Aorta (tissue), 5 donors: ENCODE data around the gene RPS6KA2. TPM values are rescaled to one million over a fixed set of nuclear protein-coding genes. Genes with fewer than 3 reads are reported as not detected.
A peak's percentile ranks its signal among the peaks of the same experiment; 100 is the strongest.

Source experiments
- ATAC-seq: fragments of 200-7000 bp; cut with Tn5 transposase; one replicate; pipeline ENCODE4 v1.9.1; 2022; ENCODE audit warnings: moderate library complexity; ENCODE audit not compliant: low FRiP score
- DNase-seq, 2 donors: peaks; one replicate each; pipeline ENCODE4 v3.0.0-alpha.2; 2020
- H3K27ac ChIP-seq, 2 donors: one replicate each; pipeline ENCODE4 v1.5.1; 2013; ENCODE audit warnings: low read length in 2 of 2, mild to moderate bottlenecking in 2 of 2, moderate library complexity in 2 of 2, control low read depth in 1 of 2, inconsistent platforms in 1 of 2, low read depth in 1 of 2
- H3K27me3 ChIP-seq, 2 donors: one replicate each; pipeline ENCODE4 v1.6.1; 2013; ENCODE audit warnings: control low read depth in 1 of 2, low read length in 1 of 2, mild to moderate bottlenecking in 1 of 2, moderate library complexity in 1 of 2; ENCODE audit not compliant: insufficient read depth in 2 of 2, control insufficient read depth in 1 of 2
- H3K36me3 ChIP-seq, 2 donors: one replicate each; pipeline ENCODE4 v1.6.1; 2013; ENCODE audit warnings: control low read depth in 1 of 2, low read length in 1 of 2, mild to moderate bottlenecking in 1 of 2; ENCODE audit not compliant: insufficient read depth in 2 of 2, control insufficient read depth in 1 of 2
- H3K4me1 ChIP-seq, 2 donors: one replicate each; pipeline ENCODE4 v1.6.1; 2013; ENCODE audit warnings: low read length in 2 of 2, control low read depth in 1 of 2, mild to moderate bottlenecking in 1 of 2, moderate library complexity in 1 of 2; ENCODE audit not compliant: insufficient read depth in 2 of 2, control insufficient read depth in 1 of 2
- H3K4me3 ChIP-seq, 2 donors: one replicate each; pipeline ENCODE4 v1.5.1; 2013; ENCODE audit warnings: low read length in 2 of 2, control low read depth in 1 of 2, mild to moderate bottlenecking in 1 of 2
- H3K9me3 ChIP-seq: one replicate; pipeline ENCODE4 v1.6.1; 2013; ENCODE audit warnings: mild to moderate bottlenecking, low read length; ENCODE audit not compliant: control insufficient read depth
- WGBS, 2 donors: extraction: QIAGEN DNeasy Blood & Tissue Kit; methylation state at CpG; one replicate each; pipeline ENCODE4 v1.1.7; 2013; 5-methylcytosine and 5-hydroxymethylcytosine counted together
- intact Hi-C, 2 donors: fragments of 100-400 bp; cut with DNase I; formaldehyde crosslinking; loops; one replicate each; pipeline versions ENCODE4 v1.14.2 to v1.15.0; 2022
- polyA plus RNA-seq, 2 donors: library from polyadenylated mRNA; stranded (reverse); fragments of 200-250 nt; gene quantifications; one replicate each; pipeline ENCODE4 v1.2.3, GENCODE V29; 2013
- total RNA-seq, 2 donors: library from RNA; stranded (reverse); fragmentation: NEBNext Ultra II Directional; extraction: Animal tissue kit (Norgen Biotek cat#: 25700); gene quantifications; one replicate each; pipeline ENCODE4 v1.2.1, GENCODE V29; 2021
- donor health status: healthy with polysubstance abuse.
- donor health status: Bipolar disorder and iron deficiency.
- donor health status: DM: no; HTN: no; CAD: no.
- donor health status: DM: no; HTN: no; CAD: no.
- donor health status: DM: yes; HTN: yes; CAD: no.

RPS6KA2 gene
- total and polyA plus RNA-seq, 4 donors: 24.5 to 52.7 (median 37.3) TPM

DNA sequence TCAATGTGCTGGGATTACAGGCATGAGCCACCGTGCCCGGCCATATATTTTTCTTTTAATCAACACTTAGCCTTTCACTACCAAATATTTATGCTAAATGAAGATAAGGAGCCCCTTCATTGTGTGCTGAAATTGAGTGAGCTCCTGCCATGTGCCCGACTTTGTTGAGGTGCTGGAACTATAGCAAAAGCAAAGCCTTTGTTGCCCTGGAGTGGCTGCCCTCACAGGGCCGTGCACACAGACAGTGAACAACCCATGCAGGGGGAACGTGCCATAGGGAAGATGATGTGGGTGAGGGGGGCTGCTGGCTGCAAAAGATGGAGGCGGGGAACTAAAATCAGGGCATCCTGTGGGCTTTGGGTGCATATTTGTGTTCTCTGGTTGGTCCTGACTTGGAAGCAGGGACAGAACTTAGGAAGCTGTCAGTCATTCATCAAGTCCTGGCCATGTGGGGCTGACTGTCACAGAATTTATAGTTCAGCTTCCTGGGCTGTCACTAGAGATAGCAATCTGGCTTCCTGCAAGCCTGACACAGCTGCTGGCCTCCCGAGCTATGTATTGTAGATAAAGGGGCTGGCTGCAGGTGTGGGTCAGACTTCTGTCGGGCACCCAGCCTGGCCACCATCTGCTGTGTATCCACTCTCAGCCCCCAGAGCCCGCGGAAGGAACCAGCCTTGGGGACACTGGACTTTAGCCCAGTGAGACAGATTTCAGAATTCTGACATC, 187.5 kb downstream of the RPS6KA2 start:
- ATAC-seq: no peak

DNA sequence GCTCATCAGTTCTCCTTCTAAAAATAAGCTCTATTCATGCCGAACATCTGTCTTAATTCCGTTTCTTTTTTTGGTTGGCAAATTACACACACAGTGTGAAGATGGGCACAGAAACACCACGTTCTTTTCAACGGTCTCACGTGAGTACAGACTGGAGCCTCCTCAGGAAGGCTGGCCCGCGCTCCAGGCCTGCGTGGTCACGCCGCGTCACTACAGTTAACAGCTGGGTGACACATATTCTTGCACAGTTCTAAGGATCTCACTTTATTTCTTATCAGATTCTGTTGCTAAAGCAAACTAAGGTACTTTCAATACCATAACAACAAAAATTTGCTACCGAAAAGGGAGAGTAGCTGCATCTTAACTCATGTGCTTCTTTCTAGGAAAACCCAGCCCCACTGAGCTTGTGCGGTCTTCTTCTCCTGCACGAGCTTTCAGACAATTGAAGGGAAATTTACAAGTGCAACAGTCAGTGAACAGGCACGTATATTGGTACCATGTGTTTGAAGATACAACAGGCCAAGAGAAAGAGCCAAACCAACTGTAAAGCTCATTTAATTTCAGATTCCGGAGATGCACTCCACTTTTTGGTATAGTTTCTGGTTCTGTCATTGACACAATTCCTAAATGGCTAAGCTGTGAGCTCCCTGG, 188.7 kb downstream of the RPS6KA2 start:
- Histone ChIP-seq H3K4me3 (no peak overlapping the region), H3K36me3 (no peaks in the 10 kb centered on the region), H3K27ac (no peak overlapping the region), H3K4me1 (no peaks in the 10 kb centered on the region), H3K27me3 (no peaks in the 10 kb centered on the region), H3K9me3 (no peaks in the 10 kb centered on the region)
- DNase-seq (no peak), ATAC-seq (no peak)
- 93 to 94% methylated on average over 16 of the region's 16 CpGs for WGBS, 2 donors
- intact Hi-C loops: no loop called here

More for the DNA sequence above, 187.5 kb downstream of the RPS6KA2 start:
- no peak overlapping the region for H3K27ac ChIP-seq
- no peaks in the 10 kb centered on the region for H3K27me3 ChIP-seq
- H3K9me3 ChIP-seq: no peaks in the 10 kb centered on the region
- 73 to 74% methylated on average over 10 of the region's 10 CpGs for WGBS, 2 donors
- no peak overlapping the region for H3K4me3 ChIP-seq
- no peak for DNase-seq
- intact Hi-C loops: no loop called here
- no peaks in the 10 kb centered on the region for H3K36me3 ChIP-seq
- no peaks in the 10 kb centered on the region for H3K4me1 ChIP-seq

DNA sequence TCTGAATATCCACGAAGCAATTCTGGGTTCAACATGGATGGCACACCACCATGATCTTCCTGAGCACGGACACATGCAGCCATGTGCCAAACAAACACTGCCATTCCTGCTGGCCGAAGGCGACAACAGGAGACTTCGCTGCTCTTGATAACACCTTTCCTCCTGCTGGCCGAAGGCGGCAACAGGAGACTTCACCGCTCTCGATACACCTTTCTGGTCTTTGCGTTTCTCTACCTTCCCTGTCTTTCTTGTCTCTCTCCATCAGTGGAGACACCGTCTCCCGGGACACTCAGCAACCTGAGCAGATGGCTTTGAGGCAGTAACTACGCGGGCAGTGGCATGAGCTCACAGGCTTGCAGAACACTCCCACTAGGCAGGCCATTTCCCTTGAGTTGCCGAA, 189.4 kb downstream of the RPS6KA2 start:
- no peak for ATAC-seq
- Histone ChIP-seq H3K36me3 (no peaks in the 10 kb centered on the region), H3K27ac (no peak overlapping the region), H3K4me1 (no peaks in the 10 kb centered on the region), H3K9me3 (no peaks in the 10 kb centered on the region), H3K4me3 (no peak overlapping the region), H3K27me3 (no peaks in the 10 kb centered on the region)
- intact Hi-C loops: no loop called here
- 91 to 95% methylated on average over 15 of the region's 15 CpGs for WGBS, 2 donors
- no peak for DNase-seq

DNA sequence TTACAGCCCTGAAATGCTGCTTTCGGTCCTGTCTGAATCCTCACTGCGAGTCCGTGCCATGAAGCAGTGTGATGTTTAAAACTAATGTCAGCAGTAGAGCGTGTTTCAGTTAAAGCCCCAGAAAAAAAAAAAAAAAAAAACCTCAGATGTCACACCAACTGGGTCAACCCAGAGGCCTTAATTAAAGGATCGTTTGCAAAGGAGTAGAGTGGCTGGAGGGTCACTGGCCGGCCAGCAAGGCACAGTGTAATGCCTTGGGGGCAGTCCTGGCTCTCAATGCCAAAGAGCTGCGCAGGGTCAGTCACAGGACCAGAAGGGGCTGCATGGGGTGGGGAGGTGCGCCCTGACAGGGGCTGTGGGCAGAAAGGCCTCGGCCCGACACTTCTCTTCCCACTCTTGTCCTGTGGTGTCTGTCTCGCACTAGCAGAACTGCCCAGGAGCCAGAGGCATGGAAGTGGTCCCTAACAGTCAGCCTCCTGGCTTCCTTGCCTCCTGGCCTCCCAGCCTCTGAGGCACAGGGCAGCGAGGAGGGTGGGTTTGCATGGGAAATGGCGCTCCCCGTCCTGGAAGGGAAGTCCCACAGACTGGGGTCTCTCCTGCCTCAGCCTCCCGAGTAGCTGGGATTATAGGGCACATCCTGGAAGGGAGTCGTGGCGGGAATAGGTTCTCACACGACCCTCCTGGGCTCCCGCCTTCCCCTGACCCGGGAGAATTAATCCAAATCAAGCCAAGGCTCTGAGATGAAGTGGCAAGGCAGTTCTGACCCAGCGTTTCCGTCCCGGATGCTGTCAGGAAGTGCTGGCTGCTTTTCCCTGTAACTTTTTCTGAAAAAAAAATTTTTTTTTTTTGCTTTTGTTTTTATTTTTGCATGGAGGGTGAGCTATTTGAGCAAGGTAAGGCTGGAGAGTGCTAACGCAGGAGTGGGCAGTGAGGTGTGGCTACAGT, 190.6 kb downstream of the RPS6KA2 start:
- Histone ChIP-seq H3K27me3 (no peaks in the 10 kb centered on the region), H3K9me3 (no peaks in the 10 kb centered on the region), H3K4me1 (no peaks in the 10 kb centered on the region), H3K27ac (no peak overlapping the region), H3K4me3 (no peak overlapping the region), H3K36me3 (no peaks in the 10 kb centered on the region)
- ATAC-seq: no peak
- no peak for DNase-seq
- 89 to 92% methylated on average over 24 of the region's 24 CpGs for WGBS, 2 donors
- intact Hi-C loops: no loop called here

DNA sequence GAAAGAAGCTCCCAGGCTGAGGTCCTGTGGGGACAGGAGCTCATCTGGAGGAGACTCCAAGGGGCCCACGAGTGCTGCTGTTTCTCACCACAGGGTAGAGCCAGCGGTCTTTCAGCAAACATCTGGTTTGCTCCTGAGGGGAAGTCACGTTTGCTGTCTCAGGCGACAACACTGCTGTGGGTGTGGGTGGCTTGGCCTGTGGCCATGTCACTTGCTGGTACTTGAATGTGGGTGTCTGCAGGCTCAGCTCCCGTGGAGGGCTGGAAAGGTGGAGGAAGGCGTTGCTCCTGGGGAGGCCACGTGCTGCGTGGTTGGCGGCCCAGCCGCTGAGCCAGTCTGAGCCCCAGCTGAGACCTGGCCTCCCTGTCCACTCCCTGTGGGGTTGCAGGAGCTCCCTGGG, 191.5 kb downstream of the RPS6KA2 start:
- WGBS, 2 donors: 78 to 79% methylated on average over 10 of the region's 10 CpGs
- intact Hi-C loops: no loop called here
- H3K4me1 ChIP-seq: no peaks in the 10 kb centered on the region
- ATAC-seq (no peak), DNase-seq (peak in 1 of 2 donors; percentile 64)
- H3K36me3 ChIP-seq: no peaks in the 10 kb centered on the region
- H3K9me3 ChIP-seq: no peaks in the 10 kb centered on the region
- no peak overlapping the region for H3K4me3 ChIP-seq
- no peaks in the 10 kb centered on the region for H3K27me3 ChIP-seq
- no peak overlapping the region for H3K27ac ChIP-seq

DNA sequence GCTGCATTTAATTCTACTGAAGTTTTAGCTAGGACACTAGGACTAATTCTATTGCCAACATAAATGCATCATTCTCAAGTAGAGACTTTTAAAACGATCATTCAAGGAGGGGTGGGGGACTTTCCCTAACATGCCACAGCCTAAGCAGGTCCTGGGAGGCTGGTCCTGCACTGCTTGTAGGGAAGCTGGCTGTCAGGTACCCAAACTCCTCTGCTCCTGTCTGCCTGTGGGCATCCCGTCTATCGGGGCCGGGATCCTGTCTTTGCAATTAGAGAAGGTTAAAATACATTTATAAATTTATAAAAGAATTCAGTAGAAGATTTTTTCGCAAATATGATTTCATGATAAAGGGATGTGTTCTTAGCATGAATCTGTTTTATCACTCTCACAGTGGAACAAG, 192.7 kb downstream of the RPS6KA2 start:
- no peak for ATAC-seq
- Histone ChIP-seq H3K27me3 (no peaks in the 10 kb centered on the region), H3K4me1 (no peaks in the 10 kb centered on the region), H3K9me3 (no peaks in the 10 kb centered on the region), H3K36me3 (no peaks in the 10 kb centered on the region), H3K4me3 (no peak overlapping the region), H3K27ac (no peak overlapping the region)
- intact Hi-C loops: no loop called here
- no peak for DNase-seq
- 86 to 87% methylated on average over 5 of the region's 5 CpGs for WGBS, 2 donors

DNA sequence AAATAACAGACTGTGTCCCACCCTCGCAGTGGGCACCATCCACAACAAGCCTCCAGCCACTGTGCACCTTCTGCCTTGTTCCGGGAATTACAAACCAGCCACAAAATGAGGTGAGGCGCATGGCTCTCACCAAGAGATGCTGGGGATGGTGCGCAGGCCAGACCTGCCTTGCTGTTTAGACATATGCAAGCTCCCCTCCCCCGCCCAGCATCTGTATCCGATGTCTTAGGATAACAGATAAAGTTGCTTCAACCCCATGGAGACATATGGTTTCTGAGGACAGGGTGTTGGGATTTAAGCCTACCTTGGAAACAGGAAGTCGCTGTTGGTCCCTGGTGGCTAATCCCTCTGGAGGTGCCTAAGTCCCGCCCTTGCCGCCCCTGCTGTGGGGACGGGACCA, 194.0 kb downstream of the RPS6KA2 start:
- intact Hi-C loops: no loop called here
- Histone ChIP-seq H3K27ac (no peak overlapping the region), H3K4me1 (no peaks in the 10 kb centered on the region), H3K36me3 (no peaks in the 10 kb centered on the region), H3K9me3 (no peaks in the 10 kb centered on the region), H3K27me3 (no peaks in the 10 kb centered on the region), H3K4me3 (no peak overlapping the region)
- WGBS, 2 donors: 92 to 93% methylated on average over 10 of the region's 10 CpGs
- ATAC-seq: no peak
- DNase-seq: peak in 1 of 2 donors; percentile 26

DNA sequence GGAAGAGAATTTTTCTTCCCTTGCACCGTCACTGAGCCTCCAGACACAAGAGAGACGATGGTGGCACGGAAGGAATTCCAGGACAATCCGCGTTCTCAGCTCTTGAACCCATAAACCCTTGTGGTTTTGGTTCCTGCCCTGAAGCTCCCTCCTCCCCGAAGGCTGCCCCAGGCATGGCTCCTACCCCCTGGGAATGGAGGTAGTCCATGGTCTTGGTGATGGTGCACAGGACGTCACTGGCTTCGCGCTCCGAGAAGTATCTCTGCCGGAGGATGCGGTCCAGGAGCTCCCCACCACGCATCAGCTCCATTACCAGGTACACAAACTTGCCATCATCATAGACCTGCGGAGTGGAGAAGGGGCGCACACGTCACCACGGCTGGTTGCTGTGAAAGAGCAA, 196.8 kb downstream of the RPS6KA2 start:
- DNase-seq: peak in 1 of 2 donors; percentile 24
- H3K36me3 ChIP-seq: no peaks in the 10 kb centered on the region
- ATAC-seq: no peak

More for the DNA sequence above, 196.8 kb downstream of the RPS6KA2 start:
- H3K4me1 ChIP-seq: no peaks in the 10 kb centered on the region
- 94 to 96% methylated on average over 17 of the region's 17 CpGs for WGBS, 2 donors
- intact Hi-C loops: no loop called here
- no peak overlapping the region for H3K4me3 ChIP-seq
- no peak overlapping the region for H3K27ac ChIP-seq
- no peaks in the 10 kb centered on the region for H3K9me3 ChIP-seq
- no peaks in the 10 kb centered on the region for H3K27me3 ChIP-seq
